Neural cell (in vitro differentiated cells): ENCODE measurements around the gene TACC2.

ENCODE experiments used
- CTCF ChIP-seq: fragments of 450-650 bp; IDR thresholded peaks from 2 replicates; pipeline ENCODE4 v1.5.1; 2014; ENCODE audit warnings: antibody characterized with exemption, mild to moderate bottlenecking, moderate library complexity; ENCODE audit not compliant: poor library complexity, severe bottlenecking
- SMC3 ChIP-seq: fragments of 450-650 bp; conservative IDR thresholded peaks from 2 replicates; pipeline ENCODE4 v1.6.1; 2014; ENCODE audit warnings: antibody characterized with exemption, mild to moderate bottlenecking, moderate library complexity; ENCODE audit not compliant: poor library complexity

- TF ChIP-seq CTCF (no peak), SMC3 (no peak)
Measured at GRCh38 chr10:122291739-122292138, 302.8 kb downstream of the TACC2 start.
